Neural cell (in vitro differentiated cells): ENCODE measurements around the gene CHPF. TPM values are rescaled to one million over a fixed set of nuclear protein-coding genes. Genes with fewer than 3 reads are reported as not detected.

Experiments used
- H2AFZ ChIP-seq: fragments of 200-600, 300-800 bp; sonication (generic), shearing (Covaris generic); 2 replicates; pipeline ENCODE4 v1.6.0; 2014; ENCODE audit warnings: low read depth, mild to moderate bottlenecking, antibody characterized with exemption, low read length, moderate library complexity
- H3F3A ChIP-seq: fragments of 200-600 bp; shearing (Covaris generic); 2 replicates; pipeline ENCODE4 v1.6.1; 2016; ENCODE audit warnings: mild to moderate bottlenecking, moderate library complexity, mixed read lengths, antibody characterized with exemption, low read length; ENCODE audit not compliant: insufficient read depth, poor library complexity, severe bottlenecking
- H3K27ac ChIP-seq: fragments of 200-600, 300-800 bp; sonication (generic), shearing (Covaris generic); 2 replicates; pipeline ENCODE4 v1.5.1; 2014; ENCODE audit warnings: mild to moderate bottlenecking, low read length, moderate library complexity
- H3K27me3 ChIP-seq: fragments of 300-800, 200-600 bp; sonication (generic), shearing (Covaris generic); 2 replicates; pipeline ENCODE4 v1.6.0; 2014; ENCODE audit warnings: mild to moderate bottlenecking, low read depth, low read length, moderate library complexity; ENCODE audit not compliant: insufficient read depth
- H3K36me3 ChIP-seq: fragments of 300-800, 200-600 bp; sonication (generic), shearing (Covaris generic); 2 replicates; pipeline ENCODE4 v1.5.1; 2014; ENCODE audit warnings: mild to moderate bottlenecking, antibody characterized with exemption, low read length, moderate library complexity; ENCODE audit not compliant: insufficient read depth
- H3K4me2 ChIP-seq: fragments of 300-800, 200-600 bp; sonication (generic), shearing (Covaris generic); 2 replicates; pipeline ENCODE4 v1.6.0; 2014; ENCODE audit warnings: mild to moderate bottlenecking, low read length
- H3K4me3 ChIP-seq: fragments of 300-800, 200-600 bp; sonication (generic), shearing (Covaris generic); 2 replicates; pipeline ENCODE4 v1.5.1; 2014; ENCODE audit warnings: mild to moderate bottlenecking, low read length, moderate library complexity
- H3K79me2 ChIP-seq: fragments of 200-600 bp; shearing (Covaris generic); replicated peaks from 2 replicates; pipeline ENCODE4 v1.6.0; 2014; ENCODE audit warnings: mild to moderate bottlenecking, low read length, moderate library complexity; ENCODE audit not compliant: insufficient read depth
- H3K9ac ChIP-seq: fragments of 300-800, 200-600 bp; sonication (generic), shearing (Covaris generic); 2 replicates; pipeline ENCODE4 v1.6.1; 2016; ENCODE audit warnings: mild to moderate bottlenecking, low read length, mixed read lengths
- H3K9me2 ChIP-seq: fragments of 200-600 bp; shearing (Covaris generic); 2 replicates; pipeline ENCODE4 v1.6.1; 2016; ENCODE audit warnings: mild to moderate bottlenecking, low read length, mixed read lengths; ENCODE audit not compliant: insufficient read depth
- H3K9me3 ChIP-seq: fragments of 200-600, 300-800 bp; sonication (generic), shearing (Covaris generic); 2 replicates; pipeline ENCODE4 v1.6.1; 2016; ENCODE audit warnings: mild to moderate bottlenecking, mixed run types, low read length, moderate library complexity, mixed read lengths
- H4K20me1 ChIP-seq: fragments of 200-600 bp; shearing (Covaris generic); 2 replicates; pipeline ENCODE4 v1.6.1; 2016; ENCODE audit warnings: mild to moderate bottlenecking, mixed run types; ENCODE audit not compliant: insufficient read depth
- CTCF ChIP-seq: fragments of 450-650 bp; IDR thresholded peaks from 2 replicates; pipeline ENCODE4 v1.5.1; 2014; ENCODE audit warnings: antibody characterized with exemption, mild to moderate bottlenecking, moderate library complexity; ENCODE audit not compliant: poor library complexity, severe bottlenecking
- EP300 ChIP-seq: fragments of 450-650 bp; conservative IDR thresholded peaks from 2 replicates; pipeline ENCODE4 v1.6.1; 2014; ENCODE audit warnings: antibody characterized with exemption, mild to moderate bottlenecking, moderate library complexity; ENCODE audit not compliant: poor library complexity, severe bottlenecking
- EZH2 ChIP-seq: fragments of 200-600, 300-800 bp; shearing (Covaris generic), sonication (generic); IDR thresholded peaks from 2 replicates; pipeline ENCODE4 v1.6.1; 2014; ENCODE audit warnings: antibody characterized with exemption, low read length, borderline replicate concordance, mild to moderate bottlenecking; ENCODE audit not compliant: insufficient read depth, poor library complexity, severe bottlenecking
- MXI1 ChIP-seq: fragments of 450-650 bp; conservative IDR thresholded peaks from 2 replicates; pipeline ENCODE4 v1.6.1; 2014; ENCODE audit warnings: antibody characterized with exemption, mild to moderate bottlenecking; ENCODE audit not compliant: poor library complexity, severe bottlenecking
- POLR2AphosphoS5 ChIP-seq: IDR thresholded peaks from 2 replicates; pipeline ENCODE4 v1.6.1; 2012
- RAD21 ChIP-seq: fragments of 450-650 bp; conservative IDR thresholded peaks from 2 replicates; pipeline ENCODE4 v1.6.1; 2014; ENCODE audit warnings: antibody characterized with exemption, mild to moderate bottlenecking, moderate library complexity
- REST ChIP-seq: IDR thresholded peaks from 2 replicates; pipeline ENCODE4 v1.6.1; 2012; ENCODE audit warnings: borderline replicate concordance
- SMC3 ChIP-seq: fragments of 450-650 bp; conservative IDR thresholded peaks from 2 replicates; pipeline ENCODE4 v1.6.1; 2014; ENCODE audit warnings: antibody characterized with exemption, mild to moderate bottlenecking, moderate library complexity; ENCODE audit not compliant: poor library complexity
- TAF1 ChIP-seq: IDR thresholded peaks from 2 replicates; pipeline ENCODE4 v1.6.1; 2012; ENCODE audit warnings: low read depth
- polyA plus RNA-seq: library from polyadenylated mRNA; depleted of rRNA; stranded (reverse); fragments of >200 nt; gene quantifications from 2 replicates; pipeline ENCODE4 v1.2.3, GENCODE V29; 2014

The CHPF gene
- polyA plus RNA-seq, 1 donor from 2014 or later, result 28.6 TPM

- H3K79me2 ChIP-seq, result peaks cover 4% of the 10 kb centered on the region
- H3K27ac ChIP-seq, result no peak overlapping the region
- H4K20me1 ChIP-seq, result no peaks in the 10 kb centered on the region
- H3K9me3 ChIP-seq, result no peaks in the 10 kb centered on the region
- H3K36me3 ChIP-seq, result no peaks in the 10 kb centered on the region
- H2AFZ ChIP-seq, result no peak overlapping the region
- TF ChIP-seq RAD21 (no peak), EZH2 (no peak), SMC3 (no peak), POLR2AphosphoS5 (no peak), TAF1 (no peak), MXI1 (no peak)
- no peak overlapping the region for H3K9ac ChIP-seq
- no peaks in the 10 kb centered on the region for H3K9me2 ChIP-seq
- no peaks in the 10 kb centered on the region for H3F3A ChIP-seq
- H3K27me3 ChIP-seq, result no peaks in the 10 kb centered on the region
- no peak overlapping the region for H3K4me3 ChIP-seq
- H3K4me2 ChIP-seq, result no peak overlapping the region
These were observed 31.1 kb upstream of the CHPF start for GRCh38 chr2:219574484-219575311.

- Histone ChIP-seq H3K27me3 (no peaks in the 10 kb centered on the region), H3K79me2 (peaks cover 5% of the 10 kb centered on the region), H3K9me3 (no peaks in the 10 kb centered on the region), H3F3A (no peaks in the 10 kb centered on the region), H3K4me2 (no peak overlapping the region), H3K36me3 (no peaks in the 10 kb centered on the region), H3K27ac (no peak overlapping the region), H2AFZ (no peak overlapping the region), H3K9ac (no peak overlapping the region), H3K4me3 (no peak overlapping the region), H4K20me1 (no peaks in the 10 kb centered on the region), H3K9me2 (no peaks in the 10 kb centered on the region)
- no peak for TF ChIP-seq TAF1
These were observed 29.6 kb upstream of the CHPF start for GRCh38 chr2:219573166-219573565.

- peaks cover 5% of the 10 kb centered on the region for H3K79me2 ChIP-seq
- H3K27ac ChIP-seq, result peak within 1 kb of the TSS; percentile 58
- peak within 1 kb of the TSS; percentile 68 for H3K4me2 ChIP-seq
- H3K36me3 ChIP-seq, result no peaks in the 10 kb centered on the region
- H3F3A ChIP-seq, result no peaks in the 10 kb centered on the region
- TF ChIP-seq EP300 (no peak), REST (no peak), SMC3 (no peak), TAF1 (no peak), MXI1 (no peak), EZH2 (no peak), CTCF (no peak), POLR2AphosphoS5 (no peak), RAD21 (no peak)
- H3K9ac ChIP-seq, result peak within 1 kb of the TSS; percentile 77
- no peaks in the 10 kb centered on the region for H4K20me1 ChIP-seq
- peak within 1 kb of the TSS; percentile 69 for H3K4me3 ChIP-seq
- no peaks in the 10 kb centered on the region for H3K9me3 ChIP-seq
- no peaks in the 10 kb centered on the region for H3K9me2 ChIP-seq
- H3K27me3 ChIP-seq, result no peaks in the 10 kb centered on the region
- peak within 1 kb of the TSS; percentile 1 for H2AFZ ChIP-seq
These were observed 28.8 kb upstream of the CHPF start, which contains the start of gene INHA for GRCh38 chr2:219572237-219573001. Gene INHA (plus strand): TSS chr2:219572310. CDS start chr2:219572375, 65 bp downstream.
